ENCODE data around the gene CD79B. TPM values are rescaled to one million over a fixed set of nuclear protein-coding genes. Genes with fewer than 3 reads are reported as not detected.

CD79B gene
- total and polyA plus RNA-seq, 2 of the 13 experiments (the other 11 are each of a cell fraction or from before 2014, with no cell fraction given) = not detected

GRCh38 chr17:63943745-63944144, 11.6 kb upstream of the CD79B start (continued):
- TF ChIP-seq SNAPC4 (CRISPR knock-in tag; IDR thresholded peaks at IDR 0.05) = no peak
- TF ChIP-seq ZMAT5 (CRISPR knock-in tag; IDR thresholded peaks at IDR 0.05; ENCODE audit: borderline replicate concordance, low read depth) = no peak
- TF ChIP-seq FOXJ3 (CRISPR knock-in tag; IDR thresholded peaks at IDR 0.05; ENCODE audit: borderline replicate concordance) = no peak
- no peak for TF ChIP-seq NCOA2 (CRISPR knock-in tag; IDR thresholded peaks at IDR 0.05)
- TF ChIP-seq ELK4 (CRISPR knock-in tag; IDR thresholded peaks at IDR 0.05; ENCODE audit: borderline replicate concordance) = no peak
- no peak for TF ChIP-seq ZNF598 (CRISPR knock-in tag; IDR thresholded peaks at IDR 0.05; ENCODE audit: borderline replicate concordance)
- TF ChIP-seq XBP1 (CRISPR knock-in tag; IDR thresholded peaks at IDR 0.05) = no peak
- no peak for TF ChIP-seq ZNF670 (CRISPR knock-in tag; IDR thresholded peaks at IDR 0.05; ENCODE audit: borderline replicate concordance)
- no peak for TF ChIP-seq ZNF280D (CRISPR knock-in tag; IDR thresholded peaks at IDR 0.05)
- TF ChIP-seq HMG20B (CRISPR knock-in tag; conservative IDR thresholded peaks at IDR 0.05) = no peak
